ENCODE results near the gene C4orf50.

The C4orf50 gene

GRCh38 chr4:5988086-5988845 lies 30.0 kb downstream of the C4orf50 start:
- H3K36me3 Mint-ChIP-seq (ENCODE audit: low read depth), result peaks cover 6% of the 10 kb centered on the region
- H3K4me3 Mint-ChIP-seq, result no peak overlapping the region
- no peak for DNase-seq
- TF ChIP-seq CTCF (IDR thresholded peaks at IDR 0.05), result no peak
- H3K9me3 Mint-ChIP-seq, result peaks cover 28% of the 10 kb centered on the region
- no peak overlapping the region for H3K27ac Mint-ChIP-seq
- H3K27me3 Mint-ChIP-seq (ENCODE audit: low read depth, poor library complexity), result peaks cover 27% of the 10 kb centered on the region
- no peaks in the 10 kb centered on the region for H3K4me1 Mint-ChIP-seq

- no peak for TF ChIP-seq CTCF (IDR thresholded peaks at IDR 0.05)
- Mint-ChIP-seq H3K36me3 (ENCODE audit: low read depth) (peaks cover 6% of the 10 kb centered on the region), H3K9me3 (peaks cover 38% of the 10 kb centered on the region), H3K27me3 (ENCODE audit: low read depth, poor library complexity) (peaks cover 44% of the 10 kb centered on the region), H3K4me1 (no peaks in the 10 kb centered on the region), H3K27ac (no peak overlapping the region), H3K4me3 (no peak overlapping the region)
- DNase-seq, result no peak
These were observed 33.4 kb downstream of the C4orf50 start for GRCh38 chr4:5984843-5985242.

GRCh38 chr4:5982156-5982973 lies 35.9 kb downstream of the C4orf50 start:
- H3K27ac Mint-ChIP-seq, result no peak overlapping the region

GRCh38 chr4:5980436-5981155 lies 37.6 kb downstream of the C4orf50 start:
- H3K4me1 Mint-ChIP-seq, result no peaks in the 10 kb centered on the region
- peaks cover 6% of the 10 kb centered on the region for H3K36me3 Mint-ChIP-seq (ENCODE audit: low read depth)
- peaks cover 52% of the 10 kb centered on the region for H3K27me3 Mint-ChIP-seq (ENCODE audit: low read depth, poor library complexity)
- H3K4me3 Mint-ChIP-seq, result no peak overlapping the region
- TF ChIP-seq CTCF (IDR thresholded peaks at IDR 0.05), result no peak
- no peak overlapping the region for H3K27ac Mint-ChIP-seq
- peaks cover 32% of the 10 kb centered on the region for H3K9me3 Mint-ChIP-seq
- no peak for DNase-seq

More at GRCh38 chr4:5982156-5982973, 35.9 kb downstream of the C4orf50 start:
- Mint-ChIP-seq H3K4me1 (no peaks in the 10 kb centered on the region), H3K4me3 (no peak overlapping the region), H3K36me3 (ENCODE audit: low read depth) (peaks cover 6% of the 10 kb centered on the region), H3K27me3 (ENCODE audit: low read depth, poor library complexity) (peaks cover 44% of the 10 kb centered on the region), H3K9me3 (peaks cover 38% of the 10 kb centered on the region)
- DNase-seq, result no peak
- no peak for TF ChIP-seq CTCF (IDR thresholded peaks at IDR 0.05)

GRCh38 chr4:5979981-5980380 lies 38.2 kb downstream of the C4orf50 start:
- H3K27ac Mint-ChIP-seq, result no peak overlapping the region
- H3K9me3 Mint-ChIP-seq, result peaks cover 28% of the 10 kb centered on the region
- TF ChIP-seq CTCF (IDR thresholded peaks at IDR 0.05), result peak; percentile 50
- no peak overlapping the region for H3K4me3 Mint-ChIP-seq
- peaks cover 4% of the 10 kb centered on the region for H3K36me3 Mint-ChIP-seq (ENCODE audit: low read depth)
- peak; percentile 60 for DNase-seq
- H3K27me3 Mint-ChIP-seq (ENCODE audit: low read depth, poor library complexity), result peaks cover 56% of the 10 kb centered on the region
- H3K4me1 Mint-ChIP-seq, result no peaks in the 10 kb centered on the region

All from nephron progenitor cell (in vitro differentiated cells).